NCI-H2171 treated with DMSO at 0.1 percent for 48 hours (cell line): Measurements from ENCODE around the gene DNAH3.
A peak's percentile ranks its signal among the peaks of the same experiment; 100 is the strongest.
"Not testable (repeated sequence)": the region's sequence is repeated elsewhere in the genome, so short reads cannot be mapped to it uniquely, and the experiment has no call there.

ENCODE experiments used
- DNase-seq: peaks from one replicate; lab custom pipeline; 2025; lab: John Stamatoyannopoulos, UW

The DNAH3 gene, protein sequence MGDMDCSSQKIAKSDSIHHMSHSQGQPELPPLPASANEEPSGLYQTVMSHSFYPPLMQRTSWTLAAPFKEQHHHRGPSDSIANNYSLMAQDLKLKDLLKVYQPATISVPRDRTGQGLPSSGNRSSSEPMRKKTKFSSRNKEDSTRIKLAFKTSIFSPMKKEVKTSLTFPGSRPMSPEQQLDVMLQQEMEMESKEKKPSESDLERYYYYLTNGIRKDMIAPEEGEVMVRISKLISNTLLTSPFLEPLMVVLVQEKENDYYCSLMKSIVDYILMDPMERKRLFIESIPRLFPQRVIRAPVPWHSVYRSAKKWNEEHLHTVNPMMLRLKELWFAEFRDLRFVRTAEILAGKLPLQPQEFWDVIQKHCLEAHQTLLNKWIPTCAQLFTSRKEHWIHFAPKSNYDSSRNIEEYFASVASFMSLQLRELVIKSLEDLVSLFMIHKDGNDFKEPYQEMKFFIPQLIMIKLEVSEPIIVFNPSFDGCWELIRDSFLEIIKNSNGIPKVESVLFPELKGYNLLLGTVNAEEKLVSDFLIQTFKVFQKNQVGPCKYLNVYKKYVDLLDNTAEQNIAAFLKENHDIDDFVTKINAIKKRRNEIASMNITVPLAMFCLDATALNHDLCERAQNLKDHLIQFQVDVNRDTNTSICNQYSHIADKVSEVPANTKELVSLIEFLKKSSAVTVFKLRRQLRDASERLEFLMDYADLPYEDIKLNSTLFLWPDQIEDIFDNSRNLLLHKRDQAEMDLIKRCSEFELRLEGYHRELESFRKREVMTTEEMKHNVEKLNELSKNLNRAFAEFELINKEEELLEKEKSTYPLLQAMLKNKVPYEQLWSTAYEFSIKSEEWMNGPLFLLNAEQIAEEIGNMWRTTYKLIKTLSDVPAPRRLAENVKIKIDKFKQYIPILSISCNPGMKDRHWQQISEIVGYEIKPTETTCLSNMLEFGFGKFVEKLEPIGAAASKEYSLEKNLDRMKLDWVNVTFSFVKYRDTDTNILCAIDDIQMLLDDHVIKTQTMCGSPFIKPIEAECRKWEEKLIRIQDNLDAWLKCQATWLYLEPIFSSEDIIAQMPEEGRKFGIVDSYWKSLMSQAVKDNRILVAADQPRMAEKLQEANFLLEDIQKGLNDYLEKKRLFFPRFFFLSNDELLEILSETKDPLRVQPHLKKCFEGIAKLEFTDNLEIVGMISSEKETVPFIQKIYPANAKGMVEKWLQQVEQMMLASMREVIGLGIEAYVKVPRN (N-terminal part only)

DNA sequence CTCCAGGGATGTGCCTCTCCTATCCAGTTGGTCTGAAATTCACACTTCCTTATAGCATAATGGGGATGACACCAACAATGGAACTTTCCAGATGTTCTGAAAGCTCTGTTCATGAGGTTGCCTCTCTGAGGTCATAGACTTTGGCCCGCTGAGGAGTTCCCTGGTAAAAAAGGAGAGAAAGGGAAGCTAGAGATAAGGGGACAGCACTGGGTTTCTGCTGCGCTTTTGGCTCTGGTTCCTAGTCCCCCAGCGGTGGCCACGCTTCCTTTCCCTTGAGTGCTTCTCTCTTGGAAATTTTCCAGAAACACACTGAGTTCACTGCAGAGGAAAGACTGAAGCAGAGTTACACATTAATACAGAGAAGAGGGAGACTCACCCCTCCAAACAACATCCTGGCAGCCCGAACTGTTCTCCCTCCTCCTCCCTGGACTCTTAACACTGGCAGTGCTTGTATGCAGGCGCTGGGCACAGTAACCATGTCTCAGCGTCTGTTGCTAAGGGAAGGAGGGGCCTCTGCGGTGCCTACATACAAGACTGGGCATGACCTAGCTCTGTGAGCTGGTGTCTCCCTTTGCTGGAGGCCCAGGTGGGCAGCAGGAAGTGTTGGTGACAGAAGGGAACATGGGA lies at the start of gene DNAH3:
DNAH3 (minus strand) TSS at position 472 of the 627 bp plus-strand sequence. CDS start 527 bp downstream, outside the sequence.
- DNase-seq = peak; percentile 93

DNA sequence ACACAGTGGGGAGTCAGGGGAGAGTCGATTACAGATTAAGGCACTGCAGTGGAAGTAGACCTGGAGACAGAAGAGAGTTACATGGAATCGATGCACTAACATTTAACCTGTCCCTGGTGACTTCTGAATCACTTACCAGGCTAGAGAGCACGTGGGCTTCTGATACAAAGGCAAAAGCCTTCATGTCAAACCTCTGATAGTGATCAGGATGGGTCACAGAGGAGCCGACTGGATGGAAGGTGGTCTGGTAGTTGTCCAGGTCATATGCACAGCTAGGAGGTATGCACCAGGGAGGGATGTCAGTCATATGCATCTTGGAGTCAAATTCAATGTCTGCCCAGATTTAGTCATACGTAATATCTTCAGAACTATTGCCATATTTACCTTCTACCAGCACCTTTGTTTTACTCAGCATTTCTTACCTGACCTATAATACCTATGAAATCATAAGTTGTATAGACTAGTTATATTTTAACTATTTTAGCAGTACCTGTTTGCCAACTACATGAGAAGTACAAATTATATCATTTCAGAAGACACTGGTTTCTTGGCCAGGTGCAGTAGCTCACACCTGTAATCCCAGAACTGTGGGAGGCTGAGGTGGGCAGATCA lies 49.1 kb upstream of the DNAH3 start:
- no peak for DNase-seq

DNA sequence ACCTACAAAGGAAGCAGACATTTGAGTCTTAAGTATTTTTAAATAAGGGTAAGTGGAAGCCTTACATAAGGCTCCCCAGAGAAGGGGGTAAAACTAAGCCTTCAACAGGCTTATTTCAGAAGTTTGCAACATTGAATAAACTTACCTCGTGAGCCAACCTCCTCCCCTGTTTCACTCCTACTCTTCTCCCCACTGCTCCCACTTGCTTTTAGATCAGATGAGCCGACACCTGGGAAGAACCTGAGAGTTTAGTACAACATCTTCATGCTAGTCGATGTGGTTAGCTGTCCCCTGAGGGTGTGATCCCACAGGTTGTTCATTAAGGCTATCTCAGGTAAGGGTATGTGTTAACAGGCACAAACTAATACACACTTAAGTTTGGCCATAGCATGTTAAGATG lies 47.0 kb upstream of the DNAH3 start:
- no peak for DNase-seq

DNA sequence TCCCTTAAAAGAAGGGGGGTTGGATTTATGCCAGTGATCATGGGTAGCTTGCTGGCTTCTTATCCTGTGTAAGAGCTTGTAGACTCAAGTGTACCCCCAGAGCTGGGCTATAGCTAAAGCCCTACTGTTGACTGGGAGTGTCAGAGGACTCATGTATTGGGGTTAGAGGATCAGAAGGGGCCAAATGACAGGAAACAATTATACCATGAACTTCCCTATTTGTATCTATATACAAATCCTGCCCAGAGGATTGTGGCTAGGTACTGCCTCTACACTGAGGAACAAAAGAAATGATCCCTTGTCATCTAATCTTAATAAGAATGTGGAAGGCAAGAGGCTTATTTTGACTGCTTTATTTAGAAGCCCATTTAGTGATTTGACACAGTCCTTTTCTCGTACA lies 46.5 kb upstream of the DNAH3 start:
- DNase-seq = no peak

GRCh38 chr16:21195330-21195729 lies 44.7 kb upstream of the DNAH3 start:
- DNase-seq = not testable (repeated sequence)

DNA sequence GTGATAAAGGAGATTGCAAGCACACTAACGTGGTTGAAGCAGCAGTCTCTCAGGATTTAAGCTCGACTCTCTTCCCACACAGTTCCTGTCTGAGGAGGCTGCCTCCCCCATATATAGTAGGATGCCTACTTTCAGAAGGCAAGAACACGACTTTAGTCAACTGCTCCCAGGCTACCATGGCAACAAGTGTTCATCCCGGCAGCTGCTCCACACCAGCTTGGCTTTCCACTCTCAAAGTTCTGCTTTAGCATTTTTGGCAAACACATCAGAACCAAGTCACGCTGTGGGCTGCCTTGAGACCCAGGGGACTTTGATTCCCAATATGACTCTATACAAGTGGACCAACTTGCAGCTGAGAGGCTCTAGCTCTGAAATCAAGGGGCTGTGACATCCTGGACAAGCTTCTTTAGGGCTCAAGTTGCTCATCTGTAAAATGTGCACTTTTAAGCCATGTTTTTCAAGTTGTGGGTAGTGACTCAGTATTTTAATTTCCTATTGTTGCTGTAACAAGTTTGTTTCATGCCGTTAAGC lies 44.2 kb upstream of the DNAH3 start:
- no peak for DNase-seq

- DNase-seq = no peak
These were observed 42.3 kb upstream of the DNAH3 start for GRCh38 chr16:21192991-21193390.

DNA sequence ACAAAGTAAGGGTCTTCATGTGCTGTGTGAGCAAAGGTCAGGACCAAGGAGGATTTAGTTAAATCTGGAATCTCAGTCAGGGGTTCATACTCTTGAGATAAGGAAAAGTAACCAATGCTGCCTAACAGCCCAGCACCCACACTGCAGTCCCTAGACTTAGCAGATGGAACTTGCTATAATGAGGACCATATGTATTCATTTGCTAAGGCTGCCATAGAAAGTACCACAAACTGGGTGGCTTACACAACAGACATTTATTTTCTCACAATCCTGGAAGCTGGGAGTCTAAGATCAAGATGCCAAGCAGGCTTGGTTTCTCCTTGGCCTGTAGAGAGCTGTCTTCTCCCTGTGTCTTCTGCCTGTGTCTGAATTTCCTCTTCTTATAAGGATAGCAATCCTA lies 40.0 kb upstream of the DNAH3 start:
- DNase-seq = no peak

GRCh38 chr16:21190013-21190412 lies 39.4 kb upstream of the DNAH3 start:
- DNase-seq = no peak

DNA sequence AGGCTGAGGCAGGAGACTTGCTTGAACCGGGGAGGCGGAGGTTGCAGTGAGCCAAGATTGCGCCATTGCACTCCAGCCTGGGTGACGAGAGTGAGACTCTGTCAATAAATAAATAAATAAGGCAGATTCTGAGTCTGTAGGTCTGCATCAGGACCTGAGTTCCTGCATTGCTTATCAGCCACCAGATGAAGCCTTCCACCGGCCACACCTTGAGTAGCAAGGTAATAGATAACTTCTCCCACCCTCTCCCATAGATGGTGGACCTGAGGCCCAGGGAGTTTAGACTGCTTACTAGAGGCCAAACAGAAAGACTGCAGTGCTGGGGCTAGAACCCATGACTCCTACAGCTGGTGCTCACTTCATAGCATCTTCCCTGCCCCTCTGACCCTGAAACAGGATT lies 38.7 kb upstream of the DNAH3 start:
- no peak for DNase-seq

GRCh38 chr16:21186326-21186691 lies 35.7 kb upstream of the DNAH3 start:
- DNase-seq = no peak

GRCh38 chr16:21185659-21186325 lies 35.1 kb upstream of the DNAH3 start:
- no peak for DNase-seq

DNA sequence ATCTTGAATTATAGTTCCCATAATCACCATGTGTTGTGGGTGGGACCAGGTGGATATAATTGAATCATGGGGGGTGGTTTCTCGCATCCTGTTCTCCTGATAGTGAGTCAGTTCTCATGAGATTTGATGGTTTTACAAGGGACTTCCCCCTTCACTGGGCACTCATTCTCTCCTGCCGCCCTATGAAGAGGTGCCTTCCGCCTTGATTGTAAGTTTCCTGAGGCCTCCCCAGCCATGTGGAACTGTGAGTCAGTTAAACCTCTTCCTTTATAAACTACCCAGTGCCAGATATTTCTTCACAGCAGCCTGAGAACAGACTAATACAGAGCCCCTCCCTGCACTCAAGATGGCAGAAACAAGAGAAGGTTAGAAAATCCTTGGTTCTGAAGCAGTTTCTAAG lies 34.2 kb upstream of the DNAH3 start:
- no peak for DNase-seq

GRCh38 chr16:21183995-21184394 lies 33.3 kb upstream of the DNAH3 start:
- no peak for DNase-seq

- no peak for DNase-seq
These were observed 29.3 kb upstream of the DNAH3 start for GRCh38 chr16:21179983-21180365.

DNA sequence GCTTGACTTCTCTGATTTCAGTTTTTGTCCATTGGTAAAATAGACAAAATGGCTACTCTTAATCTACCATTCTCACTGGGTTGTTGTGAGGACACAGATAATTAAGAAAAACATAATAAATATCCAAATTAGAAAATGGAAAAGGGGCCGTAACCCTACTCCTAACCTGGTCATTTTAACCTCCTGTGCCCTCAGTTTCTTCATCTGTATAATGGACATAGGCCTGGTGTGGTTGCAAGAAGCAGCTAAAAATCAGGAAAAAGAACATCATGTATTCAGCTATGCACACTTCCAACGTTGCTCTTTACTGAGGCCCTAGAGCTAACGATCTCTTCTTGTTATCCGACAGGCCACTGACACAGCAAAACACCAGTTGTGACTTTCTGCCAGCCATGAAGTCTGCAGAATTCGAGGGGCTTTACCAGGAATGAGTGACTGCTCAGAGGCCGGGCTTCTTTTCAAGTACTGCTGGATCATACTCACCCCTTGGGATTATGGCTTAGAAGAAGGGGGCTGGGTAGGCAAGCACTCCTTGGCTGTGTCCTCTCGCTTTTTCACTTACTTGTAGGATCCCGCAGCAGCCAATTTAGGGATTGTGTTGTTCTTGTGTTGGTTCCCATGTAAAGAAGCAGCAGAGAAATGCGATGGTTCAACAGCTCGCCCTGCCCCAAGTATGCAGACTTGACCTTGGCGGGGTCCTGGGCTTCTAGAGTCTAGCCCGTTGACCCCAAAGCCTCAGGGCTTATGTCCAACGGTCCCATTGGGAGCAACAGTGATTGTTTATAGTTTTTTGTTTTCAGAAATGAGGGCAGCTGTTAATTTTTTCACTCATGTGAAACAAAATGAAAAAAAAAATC lies 28.7 kb upstream of the DNAH3 start:
- DNase-seq = no peak

GRCh38 chr16:21175397-21175796 lies 24.8 kb upstream of the DNAH3 start:
- DNase-seq = no peak

DNA sequence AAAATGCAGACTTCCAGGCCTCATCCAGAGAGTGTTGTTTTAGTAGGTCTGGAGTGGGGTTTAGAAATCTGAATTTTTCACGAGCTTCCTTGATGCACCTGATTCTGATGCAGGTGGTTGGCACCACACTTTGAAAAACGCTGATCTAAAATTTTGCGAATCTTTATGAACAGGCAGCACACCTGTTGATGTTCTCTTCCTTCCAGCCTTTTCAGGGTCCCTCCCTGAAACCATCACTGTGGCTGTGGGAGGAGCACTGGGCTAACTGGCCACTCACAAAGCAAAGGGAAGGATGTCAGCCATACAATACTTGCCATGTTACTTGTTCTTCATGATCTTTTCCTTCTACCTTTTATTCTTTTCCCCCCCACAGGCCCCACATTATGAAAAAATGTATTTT lies 22.0 kb upstream of the DNAH3 start:
- DNase-seq = no peak

- DNase-seq = not testable (repeated sequence)
These were observed 19.5 kb upstream of the DNAH3 start for GRCh38 chr16:21170116-21170515.
